HG03558 (cell line): Measurements from ENCODE around the gene PXT1.
"Not testable (repeated sequence)": the region's sequence is repeated elsewhere in the genome, so short reads cannot be mapped to it uniquely, and the experiment has no call there.

Source experiments
- ATAC-seq: cut with Tn5 transposase; IDR thresholded peaks from one replicate; pipeline ENCODE4 v1.9.1; 2021; ENCODE audit warnings: moderate number of reproducible peaks; ENCODE audit not compliant: unreplicated experiment; ENCODE audit errors: extremely low read depth

Gene PXT1, protein sequence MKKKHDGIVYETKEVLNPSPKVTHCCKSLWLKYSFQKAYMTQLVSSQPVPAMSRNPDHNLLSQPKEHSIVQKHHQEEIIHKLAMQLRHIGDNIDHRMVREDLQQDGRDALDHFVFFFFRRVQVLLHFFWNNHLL

DNA sequence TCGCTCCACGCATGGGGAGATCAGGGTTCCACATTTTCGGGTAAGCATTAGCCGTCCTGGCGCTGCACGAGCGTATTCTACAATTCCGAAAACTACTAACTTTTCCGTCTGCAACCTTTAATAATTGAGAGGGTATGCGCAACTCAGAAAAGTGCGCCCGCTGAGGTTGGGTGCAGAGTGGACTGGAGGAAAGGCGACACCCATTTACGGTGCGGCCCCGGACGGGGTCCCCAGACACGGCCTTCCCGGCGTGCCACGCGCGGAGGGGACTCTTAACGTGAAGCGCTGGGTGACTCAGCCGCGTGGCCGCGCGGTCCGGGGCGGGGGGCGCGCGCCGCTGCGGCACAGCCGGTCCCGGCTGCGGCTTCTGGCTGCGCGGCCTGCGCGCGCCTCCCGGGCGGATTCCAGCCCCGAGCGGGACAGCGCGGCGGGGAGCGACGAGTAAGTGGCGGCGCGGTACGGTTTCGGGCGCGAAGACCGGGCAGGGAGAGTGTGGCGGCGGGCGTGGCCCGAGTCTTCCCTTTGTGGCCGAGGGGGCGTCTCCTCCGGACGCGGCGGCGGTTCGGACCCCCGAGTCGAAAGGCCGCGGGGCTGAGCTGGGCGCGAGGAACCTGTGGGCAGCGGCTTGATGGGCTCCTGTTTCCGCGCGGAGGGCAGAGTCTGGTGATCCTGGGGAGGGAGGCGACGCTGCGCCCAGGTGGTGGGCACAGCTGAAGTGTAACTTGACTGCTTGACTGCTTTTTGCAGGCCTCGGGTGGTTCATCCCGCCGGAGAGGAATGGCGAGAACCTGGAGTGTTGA lies at the start of gene PXT1, which contains the start of gene KCTD20:
TSS of gene PXT1 (minus strand) at position 184 of the 800 bp plus-strand sequence. CDS start 16,772 bp downstream, outside the sequence.
TSS of gene KCTD20 (plus strand) at position 330 of the 800 bp plus-strand sequence. CDS start 27,098 bp downstream, outside the sequence.
- no peak for ATAC-seq

DNA sequence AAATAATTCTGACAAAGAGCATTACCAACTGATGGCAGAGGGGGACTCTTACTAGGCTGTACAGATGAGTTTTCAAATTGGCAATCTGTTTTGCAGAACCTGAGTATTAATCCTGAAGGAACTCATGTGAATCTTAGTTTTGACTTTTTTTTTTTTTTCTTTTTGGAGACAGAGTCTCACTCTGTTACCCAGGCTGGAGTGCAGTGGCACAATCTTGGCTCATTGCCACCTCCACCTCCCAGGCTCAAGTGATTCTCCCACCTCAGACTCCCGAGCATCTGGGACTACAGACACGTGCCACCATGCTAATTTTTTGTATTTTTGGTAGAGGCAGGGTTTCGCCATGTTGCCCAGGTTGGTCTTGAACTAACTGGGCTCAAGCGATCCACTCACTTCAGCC lies 49.4 kb upstream of the PXT1 start:
- ATAC-seq, result no peak

DNA sequence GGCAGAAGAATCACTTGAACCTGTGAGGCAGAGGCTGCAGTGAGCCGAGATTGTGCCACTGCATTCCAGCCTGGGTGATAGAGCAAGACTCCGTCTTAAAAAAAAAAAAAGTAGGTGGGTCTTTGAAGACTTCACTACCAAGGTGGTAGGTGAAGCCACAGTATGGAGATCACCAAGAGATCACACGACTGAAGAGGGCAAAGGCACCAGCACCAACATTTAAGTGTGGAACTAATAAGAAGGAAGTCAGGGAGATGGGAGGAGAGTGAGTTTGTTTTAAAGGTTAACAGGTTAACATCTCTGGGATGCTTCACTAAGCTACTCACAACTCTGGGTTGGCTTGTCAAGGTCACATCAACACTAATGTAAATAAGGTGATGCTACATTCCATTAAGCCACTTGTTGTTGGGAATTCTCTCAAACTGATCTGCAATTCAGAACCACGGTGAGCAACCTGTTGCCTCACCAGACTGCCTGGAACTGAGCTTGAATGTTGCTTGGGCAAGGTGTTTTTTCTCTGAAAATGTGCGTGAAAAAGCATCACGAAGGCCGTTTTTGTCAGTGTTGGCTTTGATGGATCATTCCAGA lies 48.8 kb upstream of the PXT1 start:
- ATAC-seq, result no peak

DNA sequence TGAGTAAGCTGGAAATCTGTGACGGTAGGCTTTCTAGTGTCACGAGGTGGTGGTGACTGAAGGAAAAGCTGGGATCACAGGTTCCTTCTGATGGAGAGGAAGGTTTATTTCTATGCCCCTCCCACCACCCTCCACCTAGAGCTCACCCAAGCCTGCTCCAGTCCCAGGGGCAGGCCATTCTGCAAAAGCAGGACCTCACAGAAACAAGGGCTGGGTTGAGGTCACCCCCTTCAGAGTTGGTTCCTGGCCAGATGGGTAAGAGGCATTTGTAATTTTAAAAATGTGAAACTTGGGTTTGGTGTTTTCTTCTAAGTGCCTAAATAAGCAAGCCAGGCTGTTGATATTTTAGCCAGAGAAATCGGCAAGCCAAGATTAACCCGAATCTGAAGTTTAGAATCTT lies 46.8 kb upstream of the PXT1 start:
- no peak for ATAC-seq

DNA sequence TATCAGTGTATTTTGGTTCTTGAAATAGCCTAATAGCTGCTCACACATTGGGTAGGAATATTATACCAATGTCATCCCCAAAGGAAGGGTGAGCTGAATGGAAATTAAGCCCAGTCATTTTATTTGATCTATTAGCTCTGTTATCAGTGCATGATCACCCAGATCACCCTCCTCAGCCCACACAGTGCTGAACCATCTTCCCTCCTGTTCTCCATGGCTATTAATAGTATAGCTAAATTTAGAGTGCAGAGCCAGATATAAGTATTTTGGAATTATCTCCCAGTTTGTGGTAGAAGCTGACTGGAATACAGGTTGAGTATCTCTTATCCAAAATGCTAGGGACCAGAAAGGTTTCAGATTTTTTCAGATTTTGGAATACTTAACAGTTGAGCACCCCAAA lies 45.6 kb upstream of the PXT1 start:
- ATAC-seq, result no peak

DNA sequence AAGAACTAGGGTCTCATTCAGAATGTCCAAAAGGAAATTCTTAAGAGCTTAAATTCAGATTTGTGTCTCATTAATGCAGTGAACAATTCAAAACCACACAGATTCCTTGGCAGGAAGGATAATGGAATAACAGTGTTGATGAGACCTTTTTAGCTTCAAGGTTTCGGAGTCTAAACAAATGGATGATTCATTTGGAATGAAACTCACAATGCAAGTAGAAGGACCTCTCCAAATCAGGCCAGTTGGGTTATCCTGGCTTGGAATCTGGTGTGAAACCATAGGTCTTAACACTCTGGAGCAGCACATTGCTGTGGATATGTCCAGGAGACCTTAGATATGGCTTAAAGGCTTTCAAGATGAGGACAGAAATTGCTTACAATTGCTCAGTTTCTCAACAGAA lies 45.0 kb upstream of the PXT1 start:
- ATAC-seq, result no peak

DNA sequence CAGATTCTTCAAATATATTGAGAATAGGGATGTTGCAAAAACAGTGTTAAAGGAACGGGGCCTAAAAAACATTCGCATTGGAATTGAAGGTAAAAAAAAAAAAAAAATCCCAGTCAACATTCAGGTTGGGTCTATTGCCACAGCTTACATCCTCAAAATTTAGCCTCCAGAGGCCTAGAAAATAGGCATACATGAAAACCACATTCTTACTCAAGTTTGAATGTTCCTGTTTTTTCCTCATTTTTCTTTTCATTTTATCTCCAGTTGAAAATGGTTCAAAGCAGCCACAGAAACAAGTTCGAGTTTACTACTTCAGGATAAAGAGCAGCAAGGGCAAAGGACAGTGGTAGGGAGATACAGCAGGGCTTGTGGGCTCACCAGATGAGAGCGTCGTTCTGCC lies 42.1 kb upstream of the PXT1 start:
- ATAC-seq, result no peak

DNA sequence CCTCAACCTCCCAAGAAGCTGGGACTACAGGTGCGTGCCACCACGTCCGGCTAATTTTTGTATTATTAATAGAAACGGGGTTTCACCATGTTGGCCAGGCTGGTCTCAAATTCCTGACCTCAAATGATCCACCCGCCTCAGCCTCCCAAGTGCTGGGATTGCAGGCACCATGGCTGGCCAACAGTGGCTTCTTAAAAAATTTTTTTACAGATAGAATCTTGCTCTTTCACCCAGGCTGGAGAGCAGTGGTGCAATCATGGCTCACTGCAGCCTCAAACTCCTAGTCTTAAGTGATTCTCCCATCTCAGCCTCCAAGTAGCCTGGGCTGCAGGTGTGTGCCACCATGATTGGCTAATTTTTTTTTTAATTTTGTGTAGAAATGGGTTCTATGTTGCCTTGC lies 40.7 kb upstream of the PXT1 start:
- not testable (repeated sequence) for ATAC-seq

DNA sequence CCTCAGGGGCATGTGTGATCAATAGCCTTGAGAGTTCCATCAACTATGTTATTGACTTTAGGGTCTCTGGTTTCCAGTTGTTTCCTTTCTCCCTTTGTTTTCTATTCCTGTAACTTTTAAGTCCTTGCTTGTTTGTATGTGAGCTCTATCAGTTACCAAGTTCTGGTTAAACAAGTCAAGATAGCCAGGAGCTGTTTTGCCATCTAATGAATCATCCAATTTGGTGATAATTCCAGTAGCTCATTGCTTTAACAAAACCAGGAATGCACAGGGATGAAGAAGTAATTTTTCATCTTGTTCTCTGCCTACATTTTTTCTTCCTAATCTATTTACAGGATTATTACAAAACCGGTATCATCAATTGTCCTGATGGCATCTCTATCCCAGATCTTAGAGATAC lies 36.6 kb upstream of the PXT1 start:
- no peak for ATAC-seq

DNA sequence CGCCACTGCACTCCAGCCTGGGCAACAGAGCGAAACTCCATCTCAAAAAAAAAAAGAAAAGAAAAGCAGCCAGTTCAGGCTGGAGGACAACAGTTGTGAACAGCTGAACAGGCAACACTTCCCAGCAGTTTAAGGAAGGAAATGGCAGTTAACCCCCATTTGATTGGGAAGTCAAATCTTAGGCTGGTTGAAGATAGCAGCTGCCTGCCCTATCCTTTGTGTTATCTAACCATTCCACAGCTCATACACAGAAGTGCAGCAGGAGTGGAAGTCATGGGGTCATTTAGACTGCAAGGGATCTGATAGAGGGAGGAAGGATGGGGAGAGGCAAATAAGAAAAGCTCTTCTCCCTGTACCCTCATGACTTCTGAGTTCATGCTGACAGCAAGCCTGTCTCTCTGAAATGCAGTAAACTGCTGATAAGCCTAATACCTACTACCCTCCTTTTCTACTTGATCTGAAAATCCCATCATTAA lies 35.4 kb upstream of the PXT1 start:
- no peak for ATAC-seq

DNA sequence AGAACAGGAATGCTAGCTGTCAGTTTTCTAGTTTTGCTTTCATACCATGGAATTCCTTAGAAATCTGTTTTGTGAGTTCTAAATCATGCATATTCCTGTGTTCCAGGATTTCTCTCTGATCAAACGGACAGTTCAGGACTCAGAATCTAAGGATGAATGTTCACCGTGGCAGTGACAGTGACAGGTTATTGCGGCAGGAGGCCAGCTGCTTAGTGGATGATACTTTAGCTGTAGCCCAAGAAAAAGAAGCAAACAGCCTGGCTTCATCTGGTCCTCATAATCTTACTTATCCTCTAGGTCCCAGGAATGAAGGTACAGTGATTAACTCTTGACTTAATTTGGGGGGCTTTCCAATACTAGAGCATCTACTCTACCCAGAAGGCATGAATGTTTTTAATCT lies 27.3 kb upstream of the PXT1 start:
- ATAC-seq, result no peak

DNA sequence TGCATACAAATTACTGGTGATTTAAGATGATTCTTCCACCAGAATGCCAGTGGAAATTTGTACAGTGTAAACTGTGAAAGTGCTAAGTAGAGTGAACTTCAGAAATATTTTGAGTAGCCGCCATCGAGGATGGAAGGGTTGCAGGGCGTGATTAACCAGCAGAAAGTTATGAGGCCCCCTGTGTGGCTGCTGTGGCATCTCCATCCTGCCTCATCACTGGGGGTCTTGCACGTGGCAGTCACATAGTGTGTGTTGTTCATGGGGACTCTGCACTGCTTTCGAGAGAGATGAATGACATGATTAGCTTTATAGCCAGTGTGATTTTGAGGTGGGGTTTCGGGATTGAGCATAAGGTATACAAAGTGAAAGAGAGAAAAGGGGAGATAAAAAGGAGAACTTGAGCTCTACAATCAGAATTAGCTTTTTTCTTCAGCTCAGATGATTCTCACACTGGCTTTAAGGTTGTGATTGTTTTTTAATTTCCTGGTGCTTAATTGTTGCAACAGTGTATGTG lies 26.6 kb upstream of the PXT1 start:
- no peak for ATAC-seq

DNA sequence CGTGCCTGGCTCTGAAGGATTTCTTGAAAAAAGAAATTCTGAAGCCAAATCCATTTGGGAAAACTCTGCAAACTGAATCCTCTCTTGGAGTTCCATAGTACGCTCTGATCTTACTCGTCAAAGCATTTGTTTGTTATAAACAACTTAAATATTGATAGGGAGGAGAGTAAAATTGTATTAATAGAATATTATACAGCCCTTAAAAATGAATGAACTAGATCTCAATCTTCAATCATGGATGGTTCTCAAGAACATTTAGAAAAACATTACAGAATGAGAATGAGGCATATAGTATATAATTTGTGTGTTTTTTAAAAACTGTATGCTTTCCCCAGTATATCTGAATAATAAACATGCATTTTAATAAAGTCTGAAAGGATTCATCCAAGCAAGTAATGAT lies 25.0 kb upstream of the PXT1 start:
- ATAC-seq, result no peak

DNA sequence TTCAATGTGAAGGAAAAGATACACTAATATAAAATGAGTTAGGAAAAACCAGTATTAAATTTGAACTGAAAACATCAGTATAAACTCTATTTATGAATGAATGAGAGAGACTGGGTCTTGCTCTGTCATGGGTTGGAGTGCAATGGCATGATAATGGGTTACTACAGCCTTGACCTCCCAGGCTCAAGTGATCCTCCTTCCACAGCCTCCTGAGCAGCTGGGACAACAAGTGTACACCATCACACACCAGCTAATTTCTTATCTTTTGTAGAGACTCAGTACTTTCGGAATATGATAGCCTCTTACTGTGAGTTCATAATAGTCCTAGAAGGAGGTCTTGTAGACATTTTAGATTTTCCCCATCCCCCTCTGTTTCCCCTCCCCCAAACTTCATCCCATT lies 21.6 kb upstream of the PXT1 start:
- no peak for ATAC-seq

DNA sequence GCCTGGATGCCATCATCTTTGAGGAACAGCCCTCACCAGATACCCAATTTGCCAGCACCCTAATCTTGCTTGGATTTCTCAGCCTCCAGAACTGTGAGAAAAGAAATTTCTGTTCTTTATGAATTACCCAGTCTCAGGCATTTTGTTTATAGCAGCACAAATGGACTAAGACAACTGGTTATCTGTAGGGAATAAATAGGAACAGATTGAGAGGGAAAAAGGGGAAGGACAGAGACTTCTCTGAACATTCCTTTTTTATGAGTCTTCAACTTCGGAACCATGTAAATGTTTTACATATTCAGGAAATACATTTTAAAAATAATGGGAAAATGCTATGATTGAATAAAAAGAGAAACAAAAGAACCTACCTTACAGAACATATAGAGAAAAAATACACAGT lies 21.0 kb upstream of the PXT1 start:
- ATAC-seq, result no peak

DNA sequence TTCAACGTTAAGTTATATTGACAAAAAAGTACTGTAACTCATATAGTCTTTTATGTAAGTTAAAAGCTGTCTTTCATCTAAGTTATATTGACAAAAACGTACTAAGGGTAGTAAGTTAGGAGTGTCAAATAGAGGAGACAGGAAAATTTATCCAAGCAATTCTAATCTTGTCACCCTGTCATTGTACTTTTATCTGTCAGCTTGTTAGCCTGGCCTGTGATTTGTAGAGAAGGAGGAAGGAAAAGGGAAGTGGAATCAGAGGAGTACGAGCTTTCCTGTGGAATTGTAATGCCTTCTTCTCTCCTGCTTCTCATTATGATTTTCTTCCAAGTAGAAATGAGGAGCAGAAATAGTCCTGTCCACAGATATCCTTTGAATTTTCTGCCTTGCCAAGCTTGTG lies 19.0 kb upstream of the PXT1 start:
- ATAC-seq, result no peak

DNA sequence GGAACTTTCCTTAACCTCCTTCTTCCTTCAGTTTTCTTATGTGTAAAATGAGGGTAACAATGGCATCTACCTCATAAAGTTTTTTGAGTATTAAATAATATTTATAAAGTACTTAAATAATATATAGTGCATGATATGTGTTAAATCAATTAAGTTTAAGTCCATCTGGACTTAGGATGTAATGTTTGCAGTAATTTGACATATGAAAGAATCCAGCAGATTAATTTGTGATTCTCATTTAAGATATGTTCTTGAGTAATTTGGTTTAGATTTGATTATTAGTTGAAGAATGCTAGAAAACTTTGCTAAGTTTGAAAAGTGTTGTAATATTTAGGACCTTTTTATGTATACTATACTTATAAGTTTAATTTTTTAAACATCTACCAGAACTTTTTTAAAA lies 18.3 kb upstream of the PXT1 start:
- no peak for ATAC-seq

DNA sequence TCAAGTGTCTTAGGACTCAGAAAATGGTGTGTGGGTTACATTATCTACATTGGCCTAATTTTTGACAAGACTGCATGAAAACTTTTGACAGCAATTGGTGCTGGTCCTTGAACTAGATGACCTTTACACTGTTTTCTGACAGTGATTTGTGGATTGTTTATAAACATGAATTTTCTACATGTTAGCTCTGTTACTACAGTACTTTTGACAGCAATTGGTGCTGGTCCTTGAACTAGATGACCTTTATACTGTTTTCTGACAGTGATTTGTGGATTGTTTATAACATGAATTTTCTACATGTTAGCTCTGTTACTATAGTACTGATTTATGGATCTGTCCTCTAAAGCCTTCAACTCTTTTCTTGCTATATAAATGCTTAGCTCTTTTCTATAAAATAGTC lies 16.8 kb upstream of the PXT1 start:
- ATAC-seq, result no peak

DNA sequence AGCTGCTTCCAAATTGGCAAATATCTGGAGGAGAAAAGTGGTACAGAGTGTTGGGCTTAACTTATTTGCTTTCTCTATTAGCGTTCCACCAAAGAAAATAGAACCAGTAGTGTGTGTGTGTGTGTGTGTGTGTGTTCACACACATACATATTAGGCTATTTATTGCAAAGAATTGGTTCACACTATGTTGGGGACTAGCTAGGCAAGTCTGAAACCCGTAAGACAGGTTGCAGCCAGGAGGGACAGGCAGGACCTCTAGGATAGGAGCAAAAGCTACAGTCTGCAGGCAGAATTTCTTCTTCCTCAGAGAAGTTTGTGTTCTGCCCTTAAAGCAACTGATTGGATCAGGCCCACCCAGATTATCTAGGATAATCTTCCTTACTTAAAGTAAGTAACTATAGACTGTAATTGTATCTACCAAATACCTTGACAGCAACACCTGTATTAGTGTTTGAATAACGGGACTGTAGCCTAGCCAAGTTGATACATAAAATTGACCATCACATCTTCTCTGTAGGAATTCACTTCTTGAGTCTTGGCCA lies 12.9 kb upstream of the PXT1 start:
- ATAC-seq, result no peak

DNA sequence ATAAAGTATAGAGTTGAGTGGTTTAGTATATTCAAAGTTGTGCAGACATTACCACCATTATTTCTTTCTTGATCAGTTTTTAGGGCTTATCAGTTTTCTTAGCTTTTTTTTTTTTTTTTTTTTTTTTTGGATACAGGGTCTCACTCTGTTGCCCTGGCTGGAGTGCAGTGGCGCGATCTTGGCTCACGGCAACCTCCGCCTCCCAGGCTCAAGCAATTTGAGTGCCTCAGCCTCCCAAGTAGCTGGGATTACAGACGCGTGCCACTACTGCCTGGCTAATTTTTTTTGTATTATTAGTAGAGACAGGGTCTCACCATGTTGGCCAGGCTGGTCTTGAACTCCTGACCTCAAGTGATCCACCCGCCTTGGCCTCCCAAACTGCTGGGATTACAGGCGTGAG lies 10.2 kb upstream of the PXT1 start:
- not testable (repeated sequence) for ATAC-seq

DNA sequence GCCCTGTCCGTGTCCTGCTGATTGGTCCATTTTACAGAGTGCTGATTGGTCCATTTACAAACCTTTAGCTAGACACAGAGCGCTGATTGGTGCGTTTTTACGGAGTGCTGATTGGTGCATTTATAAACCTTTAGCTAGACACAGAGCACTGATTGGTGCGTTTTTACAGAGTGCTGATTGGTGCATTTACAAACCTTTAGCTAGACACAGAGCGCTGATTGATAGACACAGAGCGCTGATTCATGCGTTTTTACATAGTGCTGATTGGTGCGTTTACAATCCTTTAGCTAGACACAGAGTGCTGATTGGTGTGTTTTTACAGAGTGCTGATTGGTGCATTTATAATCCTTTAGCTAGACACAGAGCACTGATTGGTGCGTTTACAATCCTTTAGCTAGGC lies 6.5 kb upstream of the PXT1 start:
- ATAC-seq, result not testable (repeated sequence)
